ENCODE measurements around the gene EPS8L3. TPM values are rescaled to one million over a fixed set of nuclear protein-coding genes. Genes with fewer than 3 reads are reported as not detected.
"Not testable (repeated sequence)": the region's sequence is repeated elsewhere in the genome, so short reads cannot be mapped to it uniquely, and the experiment has no call there.

EPS8L3 gene, protein sequence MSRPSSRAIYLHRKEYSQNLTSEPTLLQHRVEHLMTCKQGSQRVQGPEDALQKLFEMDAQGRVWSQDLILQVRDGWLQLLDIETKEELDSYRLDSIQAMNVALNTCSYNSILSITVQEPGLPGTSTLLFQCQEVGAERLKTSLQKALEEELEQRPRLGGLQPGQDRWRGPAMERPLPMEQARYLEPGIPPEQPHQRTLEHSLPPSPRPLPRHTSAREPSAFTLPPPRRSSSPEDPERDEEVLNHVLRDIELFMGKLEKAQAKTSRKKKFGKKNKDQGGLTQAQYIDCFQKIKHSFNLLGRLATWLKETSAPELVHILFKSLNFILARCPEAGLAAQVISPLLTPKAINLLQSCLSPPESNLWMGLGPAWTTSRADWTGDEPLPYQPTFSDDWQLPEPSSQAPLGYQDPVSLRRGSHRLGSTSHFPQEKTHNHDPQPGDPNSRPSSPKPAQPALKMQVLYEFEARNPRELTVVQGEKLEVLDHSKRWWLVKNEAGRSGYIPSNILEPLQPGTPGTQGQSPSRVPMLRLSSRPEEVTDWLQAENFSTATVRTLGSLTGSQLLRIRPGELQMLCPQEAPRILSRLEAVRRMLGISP
- polyA plus RNA-seq (ENCODE audit: insufficient read length) = not detected

DNA sequence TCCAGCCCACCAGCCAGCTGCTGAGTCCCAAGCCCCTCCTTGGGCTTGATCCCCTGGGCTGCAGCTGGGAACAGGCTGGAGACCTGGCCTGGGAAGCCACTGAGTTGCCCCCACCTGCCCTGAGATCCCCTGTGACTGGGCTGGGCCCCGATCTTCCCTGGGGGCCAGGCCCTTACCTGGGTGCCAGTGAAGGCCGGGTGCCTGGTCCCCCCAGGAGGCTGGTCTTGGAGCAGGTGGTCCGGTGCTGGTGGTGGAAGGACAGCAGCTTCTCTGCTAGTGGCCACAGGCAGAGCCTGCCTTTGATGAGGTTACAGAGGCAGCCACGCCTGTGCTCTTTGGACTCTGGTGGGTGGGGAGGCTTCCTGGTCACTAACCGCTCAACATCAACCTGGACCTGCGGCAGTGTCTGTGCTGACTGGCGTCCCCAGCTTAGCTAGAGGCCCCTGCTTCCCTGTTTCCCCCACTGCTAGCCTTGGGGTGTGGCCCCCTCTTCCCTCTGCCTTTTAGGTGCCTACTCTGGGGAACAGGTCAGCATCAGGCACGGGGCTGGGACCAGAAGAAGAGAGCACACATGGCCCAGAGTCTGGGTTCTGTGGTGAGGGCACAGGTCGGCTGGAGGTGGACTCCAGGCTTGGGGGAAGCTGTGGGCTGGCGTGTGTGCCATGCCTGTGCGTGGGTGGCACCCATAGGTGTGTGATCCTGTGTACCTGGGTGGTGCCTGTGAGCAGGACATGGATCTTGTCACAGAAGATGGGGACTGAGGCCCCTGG, at the start of gene EPS8L3:
Gene EPS8L3 (minus strand): TSS at position 278 of the 770 bp plus-strand sequence. CDS start 2,174 bp downstream, outside the sequence.
- no peak for DNase-seq (ENCODE audit: low read depth)

DNA sequence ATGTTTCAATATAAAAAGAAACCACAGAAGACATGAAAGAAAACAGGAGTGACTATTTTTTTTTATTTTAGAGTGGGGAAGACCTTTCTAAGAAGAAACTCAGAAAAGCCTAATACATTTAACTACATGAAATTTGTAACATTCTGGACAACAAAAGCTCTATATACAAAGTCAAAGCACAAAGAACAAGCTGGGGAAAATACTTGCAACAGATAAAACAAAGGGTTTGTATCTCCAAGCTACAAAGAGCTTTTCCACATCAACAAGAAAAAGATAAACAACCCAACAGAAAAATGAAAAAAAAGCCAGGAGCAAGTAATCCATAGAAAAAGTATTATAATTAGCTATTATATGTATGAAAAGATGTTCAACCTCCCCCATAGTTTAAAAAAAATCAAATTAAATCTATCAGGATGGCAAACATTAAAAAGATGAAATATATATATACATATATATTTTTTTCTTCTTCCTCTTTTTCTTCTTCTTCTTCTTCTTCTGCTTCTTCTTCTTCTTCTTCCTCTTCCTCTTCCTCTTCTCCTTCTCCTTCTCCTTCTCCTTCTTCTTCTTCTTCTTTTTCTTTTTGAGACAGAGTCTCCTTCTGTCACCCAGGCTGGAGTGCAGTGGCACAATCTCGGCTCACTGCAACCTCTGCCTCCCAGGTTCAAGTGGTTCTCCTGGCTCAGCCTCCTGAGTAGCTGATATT, 49.1 kb upstream of the EPS8L3 start:
- no peak for DNase-seq (ENCODE audit: low read depth)

DNA sequence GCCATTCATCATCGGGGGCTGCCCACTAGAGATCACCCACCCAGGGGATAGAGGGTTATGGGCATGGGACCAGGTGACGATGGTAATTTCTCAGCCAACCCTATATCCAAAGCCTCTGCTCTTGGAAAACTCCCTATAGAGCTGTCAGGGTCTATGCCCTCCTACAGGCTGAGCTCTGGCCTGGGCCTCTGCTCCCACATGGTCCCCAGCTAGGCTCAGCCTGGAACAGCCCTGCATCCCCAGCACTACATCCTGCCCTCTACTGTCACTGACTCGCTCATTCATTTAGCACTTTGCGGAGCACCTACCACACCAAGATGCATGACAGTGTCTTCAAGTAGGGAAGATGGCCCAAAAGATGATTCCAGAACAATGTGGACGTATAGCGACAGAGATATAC, 45.0 kb upstream of the EPS8L3 start:
- DNase-seq (ENCODE audit: low read depth) = no peak

DNA sequence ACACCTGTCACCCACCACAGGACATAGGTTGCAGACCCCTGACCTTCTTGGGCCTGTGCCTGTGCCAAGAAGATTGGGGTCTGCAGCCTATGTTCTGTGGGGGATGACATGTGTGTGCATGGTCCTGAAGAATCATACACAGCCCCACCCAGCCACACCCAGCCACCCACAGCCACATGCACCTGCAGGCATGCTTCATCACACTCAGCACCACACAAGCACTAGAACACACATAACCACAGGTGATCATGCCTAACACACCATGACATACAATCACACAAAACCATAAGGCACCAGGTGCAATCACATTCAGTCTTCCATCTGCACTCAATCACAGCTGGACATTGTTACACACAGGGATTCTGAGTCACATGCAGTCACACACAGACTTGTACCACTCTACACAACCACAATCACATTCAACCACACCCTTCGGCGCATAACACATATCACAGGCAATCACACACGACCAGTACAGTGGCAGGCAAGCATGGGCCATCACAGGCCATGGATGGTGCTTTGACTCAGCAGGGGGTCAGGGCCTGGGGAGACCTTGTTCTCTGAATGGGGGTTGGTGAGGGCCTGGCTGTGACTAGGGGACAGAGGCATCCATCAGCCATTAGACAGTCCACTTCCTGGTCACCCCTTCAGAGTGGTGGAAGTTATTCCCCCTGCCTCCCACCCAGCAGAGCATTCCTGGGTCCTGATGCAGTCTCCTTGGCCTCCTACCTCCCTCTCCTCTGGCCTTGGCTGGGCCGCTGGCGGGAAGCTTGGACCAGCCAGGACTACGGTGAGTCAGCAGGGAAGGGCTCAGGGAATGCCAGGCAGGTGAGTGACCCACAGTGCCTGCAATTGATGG, 44.3 kb upstream of the EPS8L3 start:
- no peak for DNase-seq (ENCODE audit: low read depth)

DNA sequence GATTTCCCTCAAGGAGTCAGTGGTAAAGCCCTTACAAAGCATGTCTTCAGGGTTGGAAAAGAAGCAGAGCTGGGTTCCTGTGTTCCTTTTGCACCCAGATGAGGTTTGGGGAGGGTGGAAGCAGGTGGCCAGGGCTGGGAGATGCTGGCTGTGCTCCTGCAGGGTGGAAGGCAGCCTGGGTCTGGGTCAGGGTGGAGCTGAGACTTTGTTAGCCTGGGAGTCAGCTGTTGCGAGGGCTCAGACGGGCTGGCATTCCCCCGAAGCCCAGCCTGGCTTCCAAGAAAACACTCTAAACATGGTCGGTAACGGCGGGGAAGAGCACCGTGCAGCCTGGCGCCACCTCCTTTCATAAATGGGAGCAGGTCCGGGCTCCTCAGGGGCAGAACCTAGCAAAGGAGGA, 43.7 kb upstream of the EPS8L3 start:
- DNase-seq (ENCODE audit: low read depth) = no peak

DNA sequence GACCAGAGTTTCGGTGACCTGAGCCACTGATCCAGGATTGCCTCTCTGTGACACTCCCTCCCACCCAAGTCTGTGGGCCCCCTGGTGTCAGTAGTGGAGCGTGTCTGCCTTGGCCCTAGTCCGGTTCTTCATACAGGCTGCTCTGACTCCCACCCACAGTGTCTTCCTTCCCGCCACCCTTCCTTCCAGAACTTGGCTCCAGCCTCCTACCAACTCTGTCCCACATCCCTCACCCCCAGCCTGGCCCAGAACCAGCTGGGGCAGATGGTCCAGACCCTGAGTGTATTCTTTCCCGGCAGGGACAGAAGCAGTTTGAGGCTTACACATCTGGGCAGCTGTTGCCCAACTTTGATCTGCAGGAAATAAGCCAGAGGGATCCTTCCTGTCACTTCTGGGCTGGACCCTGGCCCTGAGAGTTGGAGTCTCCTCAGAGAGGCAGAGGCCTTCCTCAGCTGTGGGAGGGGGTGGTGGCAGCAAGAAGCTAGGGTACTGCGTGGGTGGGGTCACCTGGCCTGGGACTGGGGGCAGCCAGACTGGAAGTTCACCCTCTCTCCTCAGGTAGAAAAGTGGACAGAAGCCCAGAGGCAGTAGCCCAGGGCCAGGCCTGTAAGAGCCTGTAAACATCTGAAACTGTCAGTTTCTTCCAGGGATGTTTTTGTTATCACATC, 43.1 kb upstream of the EPS8L3 start:
- DNase-seq (ENCODE audit: low read depth) = no peak

DNA sequence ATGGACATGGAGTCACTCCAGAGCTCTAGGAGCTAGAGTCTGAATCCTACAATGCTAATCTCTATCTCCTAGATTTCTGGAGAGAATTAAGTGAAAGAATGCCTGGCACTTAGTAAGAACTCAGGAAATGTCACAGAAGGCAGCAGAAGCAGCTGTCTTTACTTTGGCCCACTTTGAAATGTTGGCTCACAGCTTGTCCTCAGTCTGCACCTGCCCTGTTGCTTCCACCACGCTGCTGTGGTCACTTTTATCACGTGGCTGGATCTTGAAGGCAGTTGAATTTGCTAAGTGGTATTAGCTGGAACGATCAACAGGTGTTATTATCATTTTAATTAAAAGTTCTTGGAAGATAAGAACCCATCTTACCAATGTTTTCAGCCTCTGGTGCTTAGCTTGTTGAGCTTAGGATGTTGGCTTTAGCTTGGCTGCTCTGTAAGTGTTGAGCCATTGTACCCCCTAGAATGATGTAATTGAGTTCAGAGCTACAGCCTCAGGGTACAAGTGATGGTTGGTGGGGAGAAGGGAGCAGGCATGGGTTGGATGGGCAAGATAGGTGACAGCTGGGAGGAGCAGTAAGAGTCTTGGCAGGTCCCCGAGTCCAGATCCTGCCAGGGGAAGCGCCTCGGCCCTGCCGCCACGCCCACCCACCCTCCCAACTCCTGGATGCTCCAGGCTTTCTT, 41.9 kb upstream of the EPS8L3 start:
- DNase-seq (ENCODE audit: low read depth) = no peak

DNA sequence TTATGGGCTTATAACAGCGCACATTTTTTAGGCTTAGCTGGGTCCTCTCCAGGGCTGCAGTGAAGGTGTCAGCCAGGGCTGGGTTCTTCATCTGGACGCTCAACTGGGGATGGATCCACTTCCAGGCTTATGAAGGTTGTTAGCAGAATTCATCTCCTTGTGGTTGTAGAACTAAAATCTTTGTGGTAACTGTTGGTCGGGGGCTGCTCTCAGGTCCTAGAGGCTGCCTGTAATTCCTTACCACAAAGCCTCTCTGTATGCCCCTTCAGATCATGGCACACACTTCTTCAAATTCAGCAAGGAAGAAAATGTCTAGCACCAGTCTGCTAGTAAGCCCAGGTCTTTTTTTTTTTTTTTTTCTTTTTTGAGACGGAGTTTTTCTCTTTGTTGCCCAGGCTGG, 40.9 kb upstream of the EPS8L3 start:
- DNase-seq (ENCODE audit: low read depth) = no peak

DNA sequence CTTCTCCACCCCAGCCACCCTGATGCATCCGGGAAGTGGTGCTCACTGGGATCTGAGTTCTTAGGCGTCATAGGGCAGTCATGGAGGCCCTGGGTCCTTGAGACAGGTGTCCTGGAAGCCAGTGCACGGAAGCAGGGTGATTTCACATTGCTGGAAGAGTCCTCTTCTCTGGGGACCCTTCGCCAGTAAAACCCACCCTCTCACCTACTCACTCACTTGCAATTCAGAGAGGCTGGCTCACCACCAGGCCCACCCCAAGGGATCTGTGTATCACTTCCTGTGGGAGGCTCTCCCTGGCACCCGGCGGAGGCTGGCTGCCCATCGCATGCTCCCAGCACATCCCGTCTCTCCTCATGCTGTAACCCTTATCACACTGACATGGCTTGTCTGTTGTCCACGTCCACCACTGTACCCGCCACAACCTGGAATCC, 40.2 kb upstream of the EPS8L3 start:
- DNase-seq (ENCODE audit: low read depth) = no peak

DNA sequence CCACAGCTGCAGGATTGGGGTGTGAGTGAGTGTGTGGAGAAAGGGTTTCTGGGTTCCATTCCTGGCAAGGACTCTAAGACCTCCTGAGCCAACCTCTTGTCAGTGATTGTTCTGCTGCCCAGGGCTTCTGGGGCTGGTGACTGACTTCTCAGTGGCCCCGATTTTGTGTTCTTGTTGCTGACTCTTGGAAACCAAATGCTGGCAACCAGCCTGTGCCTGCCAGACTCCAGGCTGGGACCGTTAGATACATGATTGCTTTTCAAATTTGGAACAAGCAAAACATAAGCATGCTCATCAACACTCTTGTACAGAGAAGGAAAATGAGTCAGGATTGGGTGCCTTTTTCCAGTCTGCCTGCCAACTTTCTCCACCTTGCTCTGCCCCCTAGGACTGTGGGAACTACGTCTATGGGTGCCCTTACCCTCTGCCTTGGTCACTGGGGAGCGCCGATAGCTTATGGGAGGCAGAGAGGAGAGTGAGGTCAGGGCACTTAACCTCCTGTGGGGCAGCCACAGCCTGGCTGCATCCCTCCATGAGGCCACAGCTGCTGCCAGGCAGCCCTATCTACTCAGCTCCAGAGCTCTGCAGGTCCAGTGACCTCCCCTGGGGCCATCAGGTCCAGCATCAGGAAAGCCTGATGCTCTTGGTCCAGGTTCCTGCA, 39.3 kb upstream of the EPS8L3 start:
- DNase-seq (ENCODE audit: low read depth) = no peak

DNA sequence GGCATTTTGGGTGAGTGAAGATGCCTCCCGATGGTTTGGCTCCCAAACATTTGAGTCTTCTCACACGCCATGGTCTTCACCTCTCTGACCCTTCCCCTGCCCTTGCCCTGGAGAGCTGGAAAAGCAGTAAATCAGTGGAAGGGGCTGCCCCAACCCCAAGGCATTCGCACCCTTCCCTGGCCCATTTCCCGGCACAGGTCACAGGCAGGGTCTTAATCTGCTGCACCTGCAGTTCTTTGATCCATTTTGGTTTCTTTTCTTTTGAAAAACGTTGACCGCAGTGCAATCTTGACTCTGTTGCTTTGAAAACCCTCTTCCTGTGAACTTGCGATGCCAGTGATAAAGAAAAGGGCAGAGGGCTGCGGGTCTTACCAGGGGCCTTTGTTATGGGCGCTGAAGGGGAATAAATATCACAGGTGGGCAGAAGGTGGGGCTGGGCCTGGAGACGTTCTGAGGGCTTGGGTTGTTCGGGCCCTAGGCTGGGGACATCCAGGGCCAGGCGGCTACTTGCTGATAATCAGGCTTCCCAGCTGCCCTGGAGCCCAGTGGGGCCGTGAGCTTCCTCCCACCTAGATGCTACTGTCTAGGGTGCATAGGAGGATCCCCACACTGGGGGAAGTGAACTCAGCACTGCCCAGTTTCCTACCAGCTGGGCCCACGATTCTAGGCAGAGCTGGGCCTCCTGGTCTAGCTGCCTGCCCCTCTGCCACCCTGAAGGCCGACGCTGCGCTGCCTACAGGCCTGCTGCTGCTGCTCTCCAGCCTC, 38.6 kb upstream of the EPS8L3 start:
- no peak for DNase-seq (ENCODE audit: low read depth)

DNA sequence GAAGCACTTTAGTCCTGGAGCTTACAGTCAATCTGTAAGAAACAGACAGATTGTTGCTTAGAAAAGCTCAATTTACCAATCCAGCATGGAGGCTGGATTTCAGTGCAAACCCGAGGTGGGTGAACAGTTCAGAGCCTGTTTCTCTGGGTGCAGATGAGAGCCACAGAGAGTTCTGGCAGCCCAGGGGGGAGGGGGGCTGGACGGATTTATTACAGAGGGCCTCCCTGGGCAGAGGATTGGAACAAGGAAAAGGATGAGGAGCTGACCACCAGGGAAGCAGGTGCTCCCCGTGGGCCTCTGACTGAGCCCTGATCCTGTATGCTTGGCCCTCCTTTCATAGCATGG, 38.0 kb upstream of the EPS8L3 start:
- DNase-seq (ENCODE audit: low read depth) = no peak

DNA sequence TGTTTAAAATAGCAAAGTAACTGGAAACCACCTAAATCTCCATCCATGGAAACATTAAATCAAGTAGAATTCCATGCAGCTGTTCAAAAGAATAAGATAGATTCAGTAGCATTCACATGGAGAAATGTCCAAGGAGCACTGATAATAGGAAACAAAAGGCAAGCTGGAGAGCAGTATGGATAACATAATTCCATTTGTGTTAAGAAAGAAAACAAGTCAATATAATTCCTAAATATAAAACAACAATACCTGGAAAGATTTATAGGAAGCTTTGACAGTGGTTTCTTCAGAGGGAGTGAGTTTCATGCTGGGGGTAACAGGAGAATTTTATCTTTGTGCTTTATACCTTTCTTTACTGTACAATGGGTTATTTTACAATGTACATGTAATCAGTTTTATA, 36.6 kb upstream of the EPS8L3 start:
- no peak for DNase-seq (ENCODE audit: low read depth)

DNA sequence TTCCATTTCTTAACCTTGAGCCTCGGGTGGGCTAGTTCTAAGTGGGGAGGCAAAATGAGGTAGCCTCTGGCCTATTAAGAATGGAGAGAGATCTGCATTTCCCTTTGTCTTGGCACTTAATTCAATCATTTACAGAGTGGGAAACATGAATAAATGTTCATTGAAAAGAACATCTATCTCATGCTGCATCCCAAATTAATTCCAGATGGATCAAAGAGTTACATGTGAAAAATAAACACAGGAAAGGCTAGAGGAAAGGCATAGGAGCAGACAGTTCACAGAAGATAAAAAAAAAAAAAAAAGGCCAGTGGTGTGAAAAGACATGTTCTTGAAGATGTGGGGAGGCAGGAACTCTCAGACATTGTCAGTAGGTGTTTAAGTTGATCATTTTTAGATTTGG, 35.7 kb upstream of the EPS8L3 start:
- no peak for DNase-seq (ENCODE audit: low read depth)

DNA sequence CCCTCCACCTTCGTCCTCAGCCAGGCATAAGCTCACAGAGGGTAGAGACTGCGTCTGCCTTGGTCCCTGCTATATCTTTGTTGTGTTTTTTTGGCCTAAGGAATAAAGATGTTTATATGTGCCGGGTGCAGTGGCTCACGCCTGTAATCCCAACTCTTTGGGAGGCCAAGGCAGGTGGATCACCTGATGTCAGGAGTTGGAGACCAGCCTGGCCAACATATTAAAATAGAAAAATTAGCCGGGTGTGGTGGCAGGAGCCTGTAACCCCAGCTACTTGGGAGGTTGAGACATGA, 33.5 kb upstream of the EPS8L3 start:
- not testable (repeated sequence) for DNase-seq (ENCODE audit: low read depth)

DNA sequence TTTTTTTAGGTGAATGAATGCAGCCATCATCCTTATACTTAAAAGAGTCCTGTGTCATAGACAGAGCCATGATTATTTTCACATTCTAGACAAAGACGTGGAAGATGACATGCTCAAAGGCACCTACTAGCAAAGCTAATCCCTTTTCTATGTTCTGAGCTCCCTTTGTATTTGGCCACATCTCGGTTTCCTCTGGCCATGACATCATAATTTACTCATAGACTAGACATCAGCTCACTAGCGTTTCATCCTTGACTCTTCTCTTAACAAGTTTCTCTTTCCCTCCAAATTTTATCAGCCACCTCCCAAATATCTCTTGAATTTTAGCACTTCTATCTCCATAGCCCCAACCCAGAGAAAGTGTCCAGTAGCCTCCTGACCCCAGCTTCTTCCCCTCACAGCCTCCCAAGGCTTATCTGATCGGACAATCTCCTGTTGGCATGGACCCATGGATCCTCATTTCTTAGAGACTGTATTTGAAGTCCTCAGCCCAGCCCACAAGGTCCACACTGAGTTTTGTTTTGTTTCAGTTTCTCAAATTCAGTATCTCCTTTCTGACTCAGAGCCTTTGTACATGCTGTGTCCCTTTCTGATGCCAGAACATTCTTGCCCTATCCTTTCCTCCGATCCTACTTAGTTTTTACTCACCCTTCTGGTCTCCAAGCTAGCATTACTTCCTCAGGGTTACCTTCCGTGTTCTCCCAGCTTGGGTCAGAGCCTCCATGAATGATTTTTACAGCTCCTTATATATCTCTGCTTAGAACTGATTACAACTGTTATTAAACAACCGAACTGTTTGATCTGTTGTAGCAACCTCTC, 33.0 kb upstream of the EPS8L3 start:
- no peak for DNase-seq (ENCODE audit: low read depth)

DNA sequence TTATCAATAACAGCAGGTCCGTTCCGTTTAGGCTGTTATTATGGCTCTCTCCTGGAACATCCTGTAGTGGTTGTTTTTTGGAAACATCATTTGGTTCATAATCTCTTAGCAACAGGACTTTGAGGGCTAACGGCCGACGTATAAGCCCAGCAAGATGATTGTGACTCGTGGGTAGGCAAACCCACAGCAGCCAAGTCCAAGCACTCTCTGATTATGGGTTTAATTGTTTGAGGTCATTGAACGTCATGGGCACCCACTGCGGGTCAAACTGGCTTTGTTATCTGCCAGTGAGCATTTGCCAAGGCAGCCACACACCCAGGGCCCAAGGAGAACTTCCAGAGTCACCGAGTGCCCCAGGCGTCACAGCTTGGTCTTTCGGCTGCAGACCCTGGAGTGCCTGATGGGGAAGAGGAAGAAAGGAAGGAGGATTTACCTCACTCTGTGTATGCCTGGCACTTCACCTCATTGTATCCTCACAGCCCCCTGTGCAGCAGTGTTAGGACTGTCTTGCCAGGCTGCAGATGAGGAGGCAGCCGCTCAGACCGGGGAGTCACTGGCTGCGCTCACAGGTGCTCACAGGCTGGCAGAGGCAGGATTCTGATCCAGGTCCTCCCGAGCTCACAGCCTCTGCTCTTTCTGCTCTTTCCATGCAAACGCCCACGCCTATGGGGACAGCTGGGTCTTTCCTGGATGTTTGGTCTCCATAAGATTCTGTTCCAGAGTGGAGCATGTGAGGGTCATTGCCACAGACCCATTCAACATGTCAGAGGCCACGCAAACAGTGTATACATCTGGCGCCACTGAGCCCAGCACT, 30.8 kb upstream of the EPS8L3 start:
- no peak for DNase-seq (ENCODE audit: low read depth)

All from forelimb muscle (tissue), 1 donor.